Gastrocnemius medialis (tissue), 4 donors: ENCODE data around the gene SP3. TPM values are rescaled to one million over a fixed set of nuclear protein-coding genes. Genes with fewer than 3 reads are reported as not detected.

Experiments used
- ATAC-seq, 2 donors: fragments of 150-250 bp; one replicate each; pipeline ENCODE4 v1.9.1; 2016
- DNase-seq, 2 donors: peaks; one replicate each; pipeline ENCODE4 v3.0.0-alpha.2; 2019
- H3K27ac ChIP-seq, 4 donors: fragments of 200-600 bp; sonication (generic); 1 replicate in 1 of 4; 2 replicates in 3 of 4; pipeline ENCODE4 v1.5.1; 2016 to 2018; ENCODE audit warnings: mild to moderate bottlenecking in 2 of 4, moderate library complexity in 1 of 4
- H3K27me3 ChIP-seq, 3 donors: fragments of 200-600 bp; sonication (generic) in 2 of 3; 1 replicate in 1 of 3; 2 replicates in 2 of 3; pipeline versions ENCODE4 v1.5.1 to v1.6.0; 2016 to 2019; ENCODE audit warnings: mild to moderate bottlenecking in 1 of 3, moderate library complexity in 1 of 3
- H3K36me3 ChIP-seq, 2 donors: fragments of 200-600 bp; sonication (generic) in 1 of 2; one replicate each; pipeline ENCODE4 v1.5.1; 2017 to 2018
- H3K4me1 ChIP-seq, 2 donors: fragments of 200-600 bp; sonication (generic) in 1 of 2; one replicate each; pipeline ENCODE4 v1.5.1; 2016 to 2017; ENCODE audit warnings: mild to moderate bottlenecking in 2 of 2
- H3K4me3 ChIP-seq, 4 donors: fragments of 200-600 bp; sonication (generic) in 3 of 4; 1 replicate in 1 of 4; 2 replicates in 3 of 4; pipeline ENCODE4 v1.5.1; 2016 to 2019; ENCODE audit warnings: mild to moderate bottlenecking in 2 of 4
- H3K9me3 ChIP-seq, 3 donors: fragments of 200-600 bp; sonication (generic) in 2 of 3; 1 replicate in 1 of 3; 2 replicates in 2 of 3; pipeline ENCODE4 v1.5.1; 2016 to 2019
- CTCF ChIP-seq, 5 experiments: fragments of 450-650 bp in 3 of 5; fragments of 200-600 bp in 2 of 5; sonication (generic) in 2 of 5; IDR thresholded peaks in 4 of 5; conservative IDR thresholded peaks in 1 of 5; 1 replicate in 4 of 5; 2 replicates in 1 of 5; pipeline ENCODE4 v1.5.1; 2016 to 2019; ENCODE audit warnings: antibody characterized with exemption in 5 of 5, mild to moderate bottlenecking in 3 of 5, moderate library complexity in 3 of 5
- POLR2A ChIP-seq, 2 donors: fragments of 450-650 bp; IDR thresholded peaks; one replicate each; pipeline ENCODE4 v1.6.1; 2017; ENCODE audit warnings: antibody characterized with exemption in 2 of 2, mild to moderate bottlenecking in 2 of 2, moderate library complexity in 2 of 2
- in situ Hi-C, 4 donors: fragments of 200-750 bp; cut with MboI; loops; one replicate each; pipeline versions ENCODE4 v1.15.0 to v1.8.0; 2017; ENCODE audit warnings: low sequenced_read_pairs in 4 of 4
- intact Hi-C: fragments of 100-400 bp; cut with DNase I; formaldehyde crosslinking; loops from one replicate; pipeline ENCODE4 v1.15.1; 2023; ENCODE audit warnings: low total_unique reads
- total RNA-seq, 4 donors: library from RNA; depleted of rRNA; stranded (reverse); fragments of >200 nt; gene quantifications; one replicate each; pipeline versions ENCODE4 v1.1.0 to v1.2.3, GENCODE V29; 2016

The SP3 gene
- total RNA-seq, 4 donors from 2014 or later: 47.9 to 68.9 (median 58.7) TPM

GRCh38 chr2:173964565-173965371, 405 bp downstream of the SP3 start:
- Histone ChIP-seq H3K4me3 (peak overlapping the region; percentile 92 to 98 (median 94)), H3K4me1 (peaks cover 40 to 41% of the 10 kb centered on the region in 2 donors), H3K27me3 (no peaks in the 10 kb centered on the region), H3K9me3 (no peaks in the 10 kb centered on the region), H3K36me3 (peaks cover 0 to 6% of the 10 kb centered on the region in 2 donors), H3K27ac (peak overlapping the region; percentile 98 to 100 (median 98))
- peak; percentile 59 to 61 for ATAC-seq
- intact Hi-C loops (loop anchor here (1.0 to 5.0 kb wide), 5 partner anchors 40 to 523 kb away; partner anchors contain the start of gene GPR155), in situ Hi-C loops (loop anchor here in 2 of 4 donors (5.0 to 10.0 kb wide), 2 partner anchors 70 to 73 kb away; no protein-coding TSS in a partner anchor)
- peak; percentile 91 for DNase-seq
- no peak for TF ChIP-seq CTCF (IDR thresholded peaks at IDR 0.05 in 4 of 5, conservative IDR thresholded peaks at IDR 0.05 in 1 of 5)
- TF ChIP-seq POLR2A (IDR thresholded peaks at IDR 0.05): no peak

GRCh38 chr2:173963817-173964564, 1.2 kb downstream of the SP3 start:
- peaks cover 42 to 44% of the 10 kb centered on the region in 2 donors for H3K4me1 ChIP-seq
- ATAC-seq: peak; percentile 54 to 63

GRCh38 chr2:173963323-173963816, 1.8 kb downstream of the SP3 start:
- in situ Hi-C loops: loop anchor here in 2 of 4 donors (5.0 to 10.0 kb wide), 2 partner anchors 71 to 74 kb away; no protein-coding TSS in a partner anchor
- intact Hi-C loops: loop anchor here (5.0 kb wide), 1 partner anchor 524 kb away; the partner anchor contains the start of gene GPR155

More at GRCh38 chr2:173963817-173964564, 1.2 kb downstream of the SP3 start:
- TF ChIP-seq CTCF (IDR thresholded peaks at IDR 0.05 in 4 of 5, conservative IDR thresholded peaks at IDR 0.05 in 1 of 5) (no peak), POLR2A (IDR thresholded peaks at IDR 0.05) (peak; percentile 83 to 94)
- intact Hi-C loops: loop anchor here (2.0 to 5.0 kb wide), 2 partner anchors 41 to 523 kb away; partner anchors contain the start of gene GPR155
- Histone ChIP-seq H3K27me3 (no peaks in the 10 kb centered on the region), H3K27ac (peak overlapping the region; percentile 98 to 100 (median 98)), H3K9me3 (no peaks in the 10 kb centered on the region), H3K36me3 (peaks cover 0 to 6% of the 10 kb centered on the region in 2 donors), H3K4me3 (peak overlapping the region; percentile 92 to 98 (median 94))
- peak; percentile 88 to 89 for DNase-seq
- in situ Hi-C loops: loop anchor here in 2 of 4 donors (5.0 to 10.0 kb wide), 2 partner anchors 71 to 73 kb away; no protein-coding TSS in a partner anchor

More at GRCh38 chr2:173963323-173963816, 1.8 kb downstream of the SP3 start:
- peak; percentile 18 to 25 for ATAC-seq
- DNase-seq: peak; percentile 18 to 48
- H3K9me3 ChIP-seq: no peaks in the 10 kb centered on the region
- H3K36me3 ChIP-seq: peaks cover 0 to 6% of the 10 kb centered on the region in 2 donors
- H3K4me1 ChIP-seq: peaks cover 46 to 50% of the 10 kb centered on the region in 2 donors
- no peaks in the 10 kb centered on the region for H3K27me3 ChIP-seq
- peak overlapping the region; percentile 98 to 100 (median 98) for H3K27ac ChIP-seq
- TF ChIP-seq CTCF (IDR thresholded peaks at IDR 0.05 in 4 of 5, conservative IDR thresholded peaks at IDR 0.05 in 1 of 5): peak; percentile 16 to 50 (median 40)
- TF ChIP-seq POLR2A (IDR thresholded peaks at IDR 0.05): no peak
- H3K4me3 ChIP-seq: peak overlapping the region; percentile 92 to 98 (median 94)
